Thyroid gland (tissue), 4 donors: Measurements from ENCODE around the gene DENND1A. TPM values are rescaled to one million over a fixed set of nuclear protein-coding genes. Genes with fewer than 3 reads are reported as not detected.

Experiments
- DNase-seq, 2 donors: peaks; one replicate each; pipeline ENCODE4 v3.0.0-alpha.2; 2019
- H3K27ac ChIP-seq, 3 donors: fragments of 200-600 bp; sonication (generic); 1 replicate in 2 of 3; 2 replicates in 1 of 3; pipeline ENCODE4 v1.5.1; 2016 to 2019; ENCODE audit warnings: mild to moderate bottlenecking in 1 of 3, moderate library complexity in 1 of 3
- H3K27me3 ChIP-seq: fragments of 200-600 bp; sonication (generic); one replicate; pipeline ENCODE4 v1.5.1; 2019
- H3K36me3 ChIP-seq, 2 donors: fragments of 200-600 bp; sonication (generic); one replicate each; pipeline ENCODE4 v1.5.1; 2016 to 2019
- H3K4me1 ChIP-seq, 2 donors: fragments of 200-600 bp; sonication (generic); one replicate each; pipeline ENCODE4 v1.5.1; 2017 to 2019
- H3K4me3 ChIP-seq, 3 donors: fragments of 200-600 bp; sonication (generic); replicated peaks in 1 of 3; 1 replicate in 2 of 3; 2 replicates in 1 of 3; pipeline ENCODE4 v1.5.1; 2016; ENCODE audit warnings: mild to moderate bottlenecking in 1 of 3
- H3K9me3 ChIP-seq: fragments of 200-600 bp; sonication (generic); one replicate; pipeline ENCODE4 v1.5.1; 2017
- CTCF ChIP-seq, 6 experiments: fragments of 200-600 bp in 3 of 6; fragments of 450-650 bp in 3 of 6; sonication (generic) in 3 of 6; IDR thresholded peaks; one replicate each; pipeline ENCODE4 v1.5.1; 2016 to 2019; ENCODE audit warnings: antibody characterized with exemption in 6 of 6, mild to moderate bottlenecking in 2 of 6, inconsistent platforms in 1 of 6, moderate library complexity in 1 of 6
- POLR2A ChIP-seq, 2 donors: fragments of 450-650 bp; IDR thresholded peaks; one replicate each; pipeline ENCODE4 v1.6.1; 2017; ENCODE audit warnings: antibody characterized with exemption in 2 of 2, mild to moderate bottlenecking in 2 of 2, moderate library complexity in 1 of 2
- WGBS, 2 donors: methylation state at CpG; one replicate each; pipeline ENCODE4 v1.1.5; 2017; 5-methylcytosine and 5-hydroxymethylcytosine counted together
- intact Hi-C: fragments of 100-400 bp; cut with DNase I; formaldehyde crosslinking; loops from one replicate; pipeline ENCODE4 v1.15.1; 2023
- total RNA-seq, 4 donors: library from RNA; depleted of rRNA; stranded (reverse); fragments of >200 nt; gene quantifications; one replicate each; pipeline ENCODE4 v1.2.3, GENCODE V29; 2016

The DENND1A gene
- total RNA-seq, 4 donors from 2014 or later = 18.8 to 34.4 (median 28.2) TPM

DNA sequence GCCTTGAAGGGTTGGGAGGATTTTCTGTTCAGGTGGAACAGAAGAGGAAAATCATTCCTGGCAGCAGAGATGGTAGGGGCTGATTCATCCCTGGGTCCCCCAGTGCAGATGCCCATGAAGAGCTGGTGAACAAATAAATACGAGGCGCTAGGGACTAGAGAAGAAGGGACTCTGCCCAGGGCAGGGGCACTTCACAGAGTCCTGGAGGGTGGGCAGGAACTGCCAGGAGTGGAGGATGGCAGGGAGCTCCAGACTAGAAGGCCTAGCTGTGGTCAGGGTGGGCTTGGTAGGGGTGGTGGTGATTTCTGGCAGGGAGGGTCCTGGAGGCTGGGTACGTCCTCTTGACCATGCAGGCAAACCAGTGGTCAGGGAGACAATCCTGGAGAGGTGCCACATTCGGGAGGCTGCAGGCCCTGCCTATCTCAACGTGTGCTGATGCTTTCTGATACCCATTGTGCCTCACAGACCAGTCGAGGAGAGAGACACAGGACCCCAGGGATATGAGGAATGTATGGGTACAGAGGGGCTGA lies 504.0 kb downstream of the DENND1A start:
- 79 to 86% methylated on average over 5 to 6 of the region's 6 CpGs for WGBS, 2 donors
- H3K4me3 ChIP-seq = no peak overlapping the region
- intact Hi-C loops = no loop called here
- H3K36me3 ChIP-seq = no peaks in the 10 kb centered on the region
- no peaks in the 10 kb centered on the region for H3K27me3 ChIP-seq
- H3K27ac ChIP-seq = peak overlapping the region; percentile 47 to 82 (median 70)
- H3K9me3 ChIP-seq = no peaks in the 10 kb centered on the region
- peaks cover 5 to 24% of the 10 kb centered on the region in 2 donors for H3K4me1 ChIP-seq
- no peak for DNase-seq
- no peak for TF ChIP-seq CTCF (IDR thresholded peaks at IDR 0.05)
- no peak for TF ChIP-seq POLR2A (IDR thresholded peaks at IDR 0.05)

DNA sequence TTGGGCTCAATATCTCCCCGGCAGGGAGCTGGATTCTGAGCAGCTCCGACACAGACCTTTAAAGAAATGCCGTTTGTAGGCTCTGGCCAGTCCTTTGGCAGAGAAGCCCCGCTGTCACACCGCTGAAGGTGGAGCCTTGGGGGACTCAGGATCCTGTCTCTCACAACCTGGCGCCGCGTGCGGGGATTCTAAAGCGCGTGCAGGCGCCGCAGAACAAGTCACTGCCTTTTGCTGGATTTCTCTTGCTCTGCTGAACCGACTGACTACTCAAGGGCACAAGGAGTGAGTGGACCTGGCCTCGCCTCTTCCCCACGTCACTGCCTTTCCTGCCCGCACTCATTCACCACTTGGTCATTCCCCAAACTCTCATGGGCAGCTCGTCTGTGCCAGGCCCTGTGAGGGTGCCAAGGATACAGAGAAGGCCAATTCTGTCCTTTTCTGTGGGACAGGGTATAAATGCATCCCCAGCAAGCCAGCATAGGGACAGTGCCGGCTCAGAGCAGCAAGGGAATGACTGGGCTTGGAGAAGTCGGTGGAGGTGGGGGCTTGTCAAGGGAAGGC lies 504.6 kb downstream of the DENND1A start:
- Histone ChIP-seq H3K4me1 (peaks cover 5 to 24% of the 10 kb centered on the region in 2 donors), H3K4me3 (no peak overlapping the region), H3K9me3 (no peaks in the 10 kb centered on the region), H3K27me3 (no peaks in the 10 kb centered on the region), H3K36me3 (no peaks in the 10 kb centered on the region), H3K27ac (peak overlapping the region; percentile 47 to 82 (median 70))
- peak in 1 of 2 donors; percentile 54 for TF ChIP-seq POLR2A (IDR thresholded peaks at IDR 0.05)
- no peak for TF ChIP-seq CTCF (IDR thresholded peaks at IDR 0.05)
- intact Hi-C loops = no loop called here
- peak; percentile 91 to 93 for DNase-seq
- WGBS, 2 donors = 50 to 56% methylated on average over 20 of the region's 20 CpGs

GRCh38 chr9:123424552-123425225 lies 505.2 kb downstream of the DENND1A start:
- WGBS, 2 donors = 75 to 80% methylated on average over 6 of the region's 6 CpGs
- no peaks in the 10 kb centered on the region for H3K9me3 ChIP-seq

GRCh38 chr9:123424131-123424530 lies 505.8 kb downstream of the DENND1A start:
- 79 to 85% methylated on average over 5 of the region's 5 CpGs for WGBS, 2 donors
- intact Hi-C loops = no loop called here
- Histone ChIP-seq H3K4me3 (no peak overlapping the region), H3K9me3 (no peaks in the 10 kb centered on the region), H3K27ac (peak overlapping the region in 1 of 3 donors; percentile 70), H3K27me3 (no peaks in the 10 kb centered on the region), H3K36me3 (peaks cover 0 to 3% of the 10 kb centered on the region in 2 donors), H3K4me1 (peaks cover 5 to 24% of the 10 kb centered on the region in 2 donors)
- TF ChIP-seq POLR2A (IDR thresholded peaks at IDR 0.05) (no peak), CTCF (IDR thresholded peaks at IDR 0.05) (no peak)
- no peak for DNase-seq

More at GRCh38 chr9:123424552-123425225, 505.2 kb downstream of the DENND1A start:
- H3K4me3 ChIP-seq = no peak overlapping the region
- H3K27ac ChIP-seq = peak overlapping the region; percentile 47 to 82 (median 70)
- intact Hi-C loops = no loop called here
- peaks cover 5 to 24% of the 10 kb centered on the region in 2 donors for H3K4me1 ChIP-seq
- DNase-seq = peak; percentile 37 to 43
- no peaks in the 10 kb centered on the region for H3K27me3 ChIP-seq
- TF ChIP-seq POLR2A (IDR thresholded peaks at IDR 0.05) (no peak), CTCF (IDR thresholded peaks at IDR 0.05) (no peak)
- no peaks in the 10 kb centered on the region for H3K36me3 ChIP-seq

DNA sequence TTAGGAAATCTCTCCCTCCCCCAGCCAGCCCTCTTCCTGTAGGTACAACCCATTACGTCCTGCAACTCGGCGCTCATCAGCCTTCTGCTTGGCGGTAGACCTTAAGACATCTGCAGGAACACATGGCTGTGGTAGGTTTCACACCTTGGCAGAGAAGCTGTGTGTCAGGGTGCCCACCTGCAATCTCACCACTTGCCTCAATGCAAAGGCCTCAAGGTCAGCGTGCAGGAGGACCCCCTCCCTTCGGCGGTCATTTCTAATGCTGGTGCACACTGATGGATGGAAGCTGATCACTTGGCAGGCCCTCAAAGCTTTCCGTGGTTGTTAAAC lies 506.6 kb downstream of the DENND1A start:
- H3K36me3 ChIP-seq = peaks cover 0 to 3% of the 10 kb centered on the region in 2 donors
- H3K4me3 ChIP-seq = no peak overlapping the region
- no peak for DNase-seq
- TF ChIP-seq POLR2A (IDR thresholded peaks at IDR 0.05) (no peak), CTCF (IDR thresholded peaks at IDR 0.05) (no peak)
- H3K27me3 ChIP-seq = no peaks in the 10 kb centered on the region
- no peak overlapping the region for H3K27ac ChIP-seq
- H3K4me1 ChIP-seq = peaks cover 5 to 24% of the 10 kb centered on the region in 2 donors
- intact Hi-C loops = no loop called here
- H3K9me3 ChIP-seq = no peaks in the 10 kb centered on the region
- 90 to 94% methylated on average over 4 to 8 of the region's 8 CpGs for WGBS, 2 donors
